Astrocyte (in vitro differentiated cells and primary cell): ENCODE data around the gene MEGF11. TPM values are rescaled to one million over a fixed set of nuclear protein-coding genes. Genes with fewer than 3 reads are reported as not detected.

Source experiments
- DNase-seq: peaks from one replicate; pipeline ENCODE4 v3.0.0-alpha.2; 2010; ENCODE audit warnings: low read depth
- FAIRE-seq: peaks from 2 replicates; lab custom pipeline; 2011; peaks lifted over from hg19 to GRCh38; lab: Jason Lieb, UNC
- H2AFZ ChIP-seq: 2 replicates; pipeline ENCODE4 v1.6.0; 2012; ENCODE audit warnings: low read depth, low read length, inconsistent platforms
- H3K27ac ChIP-seq: 2 replicates; pipeline ENCODE4 v1.5.1; 2011; ENCODE audit warnings: low read depth, low read length, inconsistent platforms
- H3K27me3 ChIP-seq: 2 replicates; pipeline ENCODE4 v1.6.0; 2011; ENCODE audit warnings: low read length, inconsistent platforms; ENCODE audit not compliant: insufficient read depth
- H3K36me3 ChIP-seq: 2 replicates; pipeline ENCODE4 v1.5.1; 2011; ENCODE audit warnings: low read length, inconsistent platforms; ENCODE audit not compliant: insufficient read depth
- H3K4me1 ChIP-seq: 2 replicates; pipeline ENCODE4 v1.5.1; 2011; ENCODE audit warnings: low read length, inconsistent platforms; ENCODE audit not compliant: insufficient read depth
- H3K4me2 ChIP-seq: 2 replicates; pipeline ENCODE4 v1.6.0; 2012; ENCODE audit warnings: low read length, inconsistent platforms
- H3K4me3 ChIP-seq: 2 replicates; pipeline ENCODE4 v1.5.1; 2011; ENCODE audit warnings: low read depth, mild to moderate bottlenecking, low read length, inconsistent platforms; ENCODE audit not compliant: insufficient read depth
- H3K79me2 ChIP-seq: 2 replicates; pipeline ENCODE4 v1.6.0; 2012; ENCODE audit warnings: mild to moderate bottlenecking, low read length, inconsistent platforms; ENCODE audit not compliant: insufficient read depth
- H3K9ac ChIP-seq: 2 replicates; pipeline ENCODE4 v1.6.0; 2012; ENCODE audit warnings: mild to moderate bottlenecking, low read length, inconsistent platforms
- H3K9me3 ChIP-seq: 2 replicates; pipeline ENCODE4 v1.5.1; 2012; ENCODE audit warnings: low read depth, mild to moderate bottlenecking, low read length, inconsistent platforms; ENCODE audit not compliant: insufficient read depth
- H4K20me1 ChIP-seq: 2 replicates; pipeline ENCODE4 v1.6.0; 2012; ENCODE audit warnings: low read length, inconsistent platforms; ENCODE audit not compliant: insufficient read depth
- H3K27ac Mint-ChIP-seq: one replicate; pipeline ENCODE4 v1.8.0; 2021; ENCODE audit warnings: mild to moderate bottlenecking, mixed read lengths; ENCODE audit not compliant: unreplicated experiment
- H3K27me3 Mint-ChIP-seq: one replicate; pipeline ENCODE4 v1.8.0; 2021; ENCODE audit warnings: low read depth, mixed read lengths; ENCODE audit not compliant: unreplicated experiment
- H3K36me3 Mint-ChIP-seq: one replicate; pipeline ENCODE4 v1.8.0; 2021; ENCODE audit warnings: low read depth, mixed read lengths; ENCODE audit not compliant: unreplicated experiment
- H3K4me1 Mint-ChIP-seq: one replicate; pipeline ENCODE4 v1.8.0; 2021; ENCODE audit warnings: low read depth, mixed read lengths; ENCODE audit not compliant: unreplicated experiment
- H3K4me3 Mint-ChIP-seq: one replicate; pipeline ENCODE4 v1.8.0; 2021; ENCODE audit warnings: mild to moderate bottlenecking, moderate library complexity, mixed read lengths; ENCODE audit not compliant: unreplicated experiment
- H3K9me3 Mint-ChIP-seq: one replicate; pipeline ENCODE4 v1.8.0; 2021; ENCODE audit warnings: mild to moderate bottlenecking, mixed read lengths; ENCODE audit not compliant: unreplicated experiment
- CTCF ChIP-seq: IDR thresholded peaks from 2 replicates; pipeline ENCODE4 v1.5.1; 2011; ENCODE audit warnings: low read depth, mild to moderate bottlenecking, inconsistent platforms, low read length, moderate library complexity; ENCODE audit not compliant: insufficient read depth
- EZH2 ChIP-seq: IDR thresholded peaks from 2 replicates; pipeline ENCODE4 v1.6.1; 2012; ENCODE audit warnings: mild to moderate bottlenecking, low read length, inconsistent platforms; ENCODE audit not compliant: insufficient read depth
- total RNA-seq: library from RNA; stranded (reverse); gene quantifications from 2 replicates; pipeline ENCODE4 v1.2.1, GENCODE V29; 2021

The MEGF11 gene
- total RNA-seq, 1 donor from 2014 or later = 0.16 TPM

GRCh38 chr15:66110864-66111263, 142.7 kb downstream of the MEGF11 start:
- Histone ChIP-seq H3K9ac (no peak overlapping the region), H3K4me1 (no peaks in the 10 kb centered on the region), H3K4me2 (no peak overlapping the region), H2AFZ (no peak overlapping the region), H4K20me1 (no peaks in the 10 kb centered on the region), H3K9me3 (no peaks in the 10 kb centered on the region), H3K36me3 (no peaks in the 10 kb centered on the region), H3K27ac (no peak overlapping the region), H3K4me3 (no peak overlapping the region), H3K27me3 (peaks cover 10% of the 10 kb centered on the region), H3K79me2 (no peaks in the 10 kb centered on the region)
- Mint-ChIP-seq H3K4me1 (no peaks in the 10 kb centered on the region), H3K9me3 (peaks cover 3% of the 10 kb centered on the region), H3K27ac (no peak overlapping the region), H3K36me3 (peaks cover 4% of the 10 kb centered on the region), H3K4me3 (no peak overlapping the region), H3K27me3 (peaks cover 81% of the 10 kb centered on the region)
- DNase-seq (no peak), FAIRE-seq (no peak)
- TF ChIP-seq CTCF (no peak), EZH2 (no peak)

- Histone ChIP-seq H3K36me3 (no peaks in the 10 kb centered on the region), H3K9ac (no peak overlapping the region), H3K9me3 (no peaks in the 10 kb centered on the region), H3K4me2 (no peak overlapping the region), H3K4me3 (no peak overlapping the region), H4K20me1 (no peaks in the 10 kb centered on the region), H3K4me1 (no peaks in the 10 kb centered on the region), H3K79me2 (no peaks in the 10 kb centered on the region), H2AFZ (no peak overlapping the region), H3K27ac (no peak overlapping the region), H3K27me3 (peaks cover 11% of the 10 kb centered on the region)
- no peaks in the 10 kb centered on the region for H3K4me1 Mint-ChIP-seq
- no peak for FAIRE-seq
- H3K4me3 Mint-ChIP-seq = no peak overlapping the region
- peaks cover 76% of the 10 kb centered on the region for H3K27me3 Mint-ChIP-seq
- no peak for DNase-seq
- H3K27ac Mint-ChIP-seq = no peak overlapping the region
- H3K36me3 Mint-ChIP-seq = peaks cover 4% of the 10 kb centered on the region
- H3K9me3 Mint-ChIP-seq = peaks cover 3% of the 10 kb centered on the region
- no peak for TF ChIP-seq EZH2
- TF ChIP-seq CTCF = no peak
These were observed 143.7 kb downstream of the MEGF11 start for GRCh38 chr15:66109826-66110225.

- Histone ChIP-seq H3K36me3 (no peaks in the 10 kb centered on the region), H4K20me1 (no peaks in the 10 kb centered on the region), H3K4me3 (no peak overlapping the region), H3K79me2 (no peaks in the 10 kb centered on the region), H3K4me2 (no peak overlapping the region), H3K9ac (no peak overlapping the region), H3K27ac (no peak overlapping the region), H3K9me3 (no peaks in the 10 kb centered on the region), H3K4me1 (no peaks in the 10 kb centered on the region), H2AFZ (no peak overlapping the region), H3K27me3 (peaks cover 18% of the 10 kb centered on the region)
- H3K9me3 Mint-ChIP-seq = peaks cover 3% of the 10 kb centered on the region
- FAIRE-seq (no peak), DNase-seq (no peak)
- no peak for TF ChIP-seq CTCF
- H3K4me1 Mint-ChIP-seq = no peaks in the 10 kb centered on the region
- H3K4me3 Mint-ChIP-seq = no peak overlapping the region
- H3K27me3 Mint-ChIP-seq = peaks cover 78% of the 10 kb centered on the region
- H3K36me3 Mint-ChIP-seq = peaks cover 4% of the 10 kb centered on the region
- H3K27ac Mint-ChIP-seq = no peak overlapping the region
These were observed 144.9 kb downstream of the MEGF11 start for GRCh38 chr15:66108483-66109265.
